GM23338 (cell line): Measurements from ENCODE around the gene THOP1. TPM values are rescaled to one million over a fixed set of nuclear protein-coding genes. Genes with fewer than 3 reads are reported as not detected.

Experiments
- ATAC-seq: fragments of 200-7000 bp; cut with Tn5 transposase; 3 replicates; pipeline ENCODE4 v1.9.1; 2020
- DNase-seq: peaks from one replicate; pipeline ENCODE4 v3.0.0-alpha.2; 2015; ENCODE audit warnings: low spot score
- H2AFZ ChIP-seq: fragments of 200-600 bp; sonication (generic); 2 replicates; pipeline ENCODE4 v1.8.0; 2016; ENCODE audit warnings: antibody characterized with exemption, mild to moderate bottlenecking, moderate library complexity
- H3F3A ChIP-seq: fragments of 200-600 bp; sonication (generic); replicated peaks from 2 replicates; pipeline ENCODE4 v1.8.0; 2017; ENCODE audit warnings: antibody characterized with exemption, mixed run types, low read depth
- H3K27ac ChIP-seq: fragments of 200-600 bp; sonication (generic); 2 replicates; pipeline ENCODE4 v1.6.1; 2016; ENCODE audit warnings: low read depth
- H3K27me3 ChIP-seq: fragments of 200-600 bp; sonication (generic); 2 replicates; pipeline ENCODE4 v1.8.0; 2016; ENCODE audit warnings: mild to moderate bottlenecking, mixed run types, moderate library complexity; ENCODE audit not compliant: insufficient read depth
- H3K36me3 ChIP-seq: fragments of 200-600 bp; sonication (generic); 2 replicates; pipeline ENCODE4 v1.8.0; 2016; ENCODE audit warnings: mild to moderate bottlenecking; ENCODE audit not compliant: insufficient read depth
- H3K4me1 ChIP-seq: fragments of 200-600 bp; sonication (generic); 2 replicates; pipeline ENCODE4 v1.8.0; 2016; ENCODE audit warnings: mild to moderate bottlenecking, moderate library complexity; ENCODE audit not compliant: insufficient read depth
- H3K4me2 ChIP-seq: fragments of 200-600 bp; sonication (generic); 2 replicates; pipeline ENCODE4 v1.7.1; 2017; ENCODE audit warnings: mixed run types
- H3K4me3 ChIP-seq: fragments of 200-600 bp; sonication (generic); 2 replicates; pipeline ENCODE4 v1.6.1; 2016; ENCODE audit warnings: mixed run types
- H3K79me2 ChIP-seq: fragments of 200-600 bp; sonication (generic); replicated peaks from 2 replicates; pipeline ENCODE4 v1.8.0; 2017; ENCODE audit warnings: mild to moderate bottlenecking; ENCODE audit not compliant: insufficient read depth
- H3K9me2 ChIP-seq: fragments of 200-600 bp; sonication (generic); 2 replicates; pipeline ENCODE4 v1.8.0; 2017; ENCODE audit not compliant: insufficient read depth
- H4K20me1 ChIP-seq: fragments of 200-600 bp; sonication (generic); replicated peaks from 2 replicates; pipeline ENCODE4 v1.8.0; 2017; ENCODE audit warnings: mild to moderate bottlenecking; ENCODE audit not compliant: insufficient read depth
- H3K27ac Mint-ChIP-seq: 2 replicates; pipeline ENCODE4 v1.8.0; 2020; ENCODE audit warnings: inconsistent platforms, mild to moderate bottlenecking, moderate library complexity, mixed read lengths
- H3K27me3 Mint-ChIP-seq: 3 replicates; pipeline ENCODE4 v1.8.0; 2022; ENCODE audit warnings: low read depth, mild to moderate bottlenecking, moderate library complexity, mixed read lengths, inconsistent platforms; ENCODE audit not compliant: insufficient read depth, poor library complexity
- H3K36me3 Mint-ChIP-seq: 3 replicates; pipeline ENCODE4 v1.8.0; 2021; ENCODE audit warnings: low read depth, mild to moderate bottlenecking, inconsistent platforms, moderate library complexity, mixed read lengths
- H3K4me1 Mint-ChIP-seq: 3 replicates; pipeline ENCODE4 v1.8.0; 2020; ENCODE audit warnings: mild to moderate bottlenecking, inconsistent platforms, mixed read lengths
- H3K4me3 Mint-ChIP-seq: 3 replicates; pipeline ENCODE4 v1.8.0; 2021; ENCODE audit warnings: moderate library complexity, mild to moderate bottlenecking, inconsistent platforms, mixed read lengths
- H3K9me3 Mint-ChIP-seq: 3 replicates; pipeline ENCODE4 v1.8.0; 2020; ENCODE audit warnings: moderate library complexity, mild to moderate bottlenecking, inconsistent platforms, mixed read lengths
- EZH2phosphoT487 ChIP-seq: fragments of 200-600 bp; sonication (generic); IDR thresholded peaks from one replicate; pipeline ENCODE4 v1.8.1; 2018; ENCODE audit warnings: antibody characterized with exemption; ENCODE audit not compliant: unreplicated experiment
- NANOG ChIP-seq: IDR thresholded peaks from 2 replicates; pipeline ENCODE4 v1.6.1; 2016; ENCODE audit warnings: antibody characterized with exemption, borderline replicate concordance
- STAT1 ChIP-seq: IDR thresholded peaks from one replicate; pipeline ENCODE4 v1.6.1; 2016; ENCODE audit warnings: antibody characterized with exemption; ENCODE audit not compliant: unreplicated experiment
- ZNF331 ChIP-seq: fragments of 250-450 bp; sonication (Bioruptor Pico); IDR thresholded peaks from 2 replicates; pipeline ENCODE4 v1.5.0; 2020; ENCODE audit warnings: low read depth, mild to moderate bottlenecking, moderate library complexity
- polyA plus RNA-seq: library from polyadenylated mRNA; unstranded; fragments of >200 nt; fragmentation: Nextera tagmentation; extraction: Ambion mirVana; gene quantifications from 2 replicates; pipeline ENCODE4 v1.2.1, GENCODE V29; 2016
- total RNA-seq: library from RNA; depleted of rRNA; stranded (reverse); fragments of >200 nt; shearing (Covaris generic); gene quantifications from 2 replicates; pipeline ENCODE4 v1.2.3, GENCODE V29; 2014
- TF ChIP-seq, protein P1 (sequence below): fragments of 250-450 bp; sonication (Bioruptor Pico); IDR thresholded peaks from 2 replicates; pipeline ENCODE4 v1.5.0; 2020; ENCODE audit warnings: mild to moderate bottlenecking, moderate library complexity
- TF ChIP-seq, protein P2 (sequence below): IDR thresholded peaks from 2 replicates; pipeline ENCODE4 v1.6.1; 2016; ENCODE audit warnings: antibody characterized with exemption

The THOP1 gene
- total and polyA plus RNA-seq, 2 experiments from 2014 or later = 110 to 229 TPM

DNA sequence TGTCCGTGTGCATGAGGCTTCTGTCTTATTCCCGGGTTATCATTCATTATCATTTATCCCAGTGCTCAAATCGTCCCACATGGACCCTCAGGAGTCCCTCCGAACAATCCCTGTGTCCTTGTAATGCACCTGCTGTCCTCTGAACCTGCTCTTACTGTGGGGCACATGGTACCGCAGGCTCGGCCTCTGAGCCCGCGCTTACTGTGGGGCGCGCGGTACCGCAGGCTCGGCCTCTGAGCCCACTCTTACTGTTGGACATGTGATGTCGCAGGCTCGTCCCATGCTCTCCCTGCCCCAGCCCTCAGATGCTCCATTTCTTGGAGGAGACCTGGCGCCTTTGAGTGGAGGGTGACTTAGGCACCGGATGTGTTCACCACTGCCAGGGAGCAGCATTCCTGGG lies 17.5 kb downstream of the THOP1 start:
- peaks cover 7% of the 10 kb centered on the region for H3K27me3 Mint-ChIP-seq
- no peaks in the 10 kb centered on the region; the same call in 1 of the 2 replicates for H4K20me1 ChIP-seq
- H3K4me3 Mint-ChIP-seq = no peak overlapping the region
- H3K4me1 Mint-ChIP-seq = no peaks in the 10 kb centered on the region
- peaks cover 3% of the 10 kb centered on the region for H3K79me2 ChIP-seq
- no peaks in the 10 kb centered on the region; the same call in 1 of the 2 replicates for H3K36me3 ChIP-seq
- TF ChIP-seq NANOG (no peak), EZH2phosphoT487 (no peak), STAT1 (no peak), ZNF331 (CRISPR knock-in tag) (no peak)
- TF ChIP-seq, protein P1, sequence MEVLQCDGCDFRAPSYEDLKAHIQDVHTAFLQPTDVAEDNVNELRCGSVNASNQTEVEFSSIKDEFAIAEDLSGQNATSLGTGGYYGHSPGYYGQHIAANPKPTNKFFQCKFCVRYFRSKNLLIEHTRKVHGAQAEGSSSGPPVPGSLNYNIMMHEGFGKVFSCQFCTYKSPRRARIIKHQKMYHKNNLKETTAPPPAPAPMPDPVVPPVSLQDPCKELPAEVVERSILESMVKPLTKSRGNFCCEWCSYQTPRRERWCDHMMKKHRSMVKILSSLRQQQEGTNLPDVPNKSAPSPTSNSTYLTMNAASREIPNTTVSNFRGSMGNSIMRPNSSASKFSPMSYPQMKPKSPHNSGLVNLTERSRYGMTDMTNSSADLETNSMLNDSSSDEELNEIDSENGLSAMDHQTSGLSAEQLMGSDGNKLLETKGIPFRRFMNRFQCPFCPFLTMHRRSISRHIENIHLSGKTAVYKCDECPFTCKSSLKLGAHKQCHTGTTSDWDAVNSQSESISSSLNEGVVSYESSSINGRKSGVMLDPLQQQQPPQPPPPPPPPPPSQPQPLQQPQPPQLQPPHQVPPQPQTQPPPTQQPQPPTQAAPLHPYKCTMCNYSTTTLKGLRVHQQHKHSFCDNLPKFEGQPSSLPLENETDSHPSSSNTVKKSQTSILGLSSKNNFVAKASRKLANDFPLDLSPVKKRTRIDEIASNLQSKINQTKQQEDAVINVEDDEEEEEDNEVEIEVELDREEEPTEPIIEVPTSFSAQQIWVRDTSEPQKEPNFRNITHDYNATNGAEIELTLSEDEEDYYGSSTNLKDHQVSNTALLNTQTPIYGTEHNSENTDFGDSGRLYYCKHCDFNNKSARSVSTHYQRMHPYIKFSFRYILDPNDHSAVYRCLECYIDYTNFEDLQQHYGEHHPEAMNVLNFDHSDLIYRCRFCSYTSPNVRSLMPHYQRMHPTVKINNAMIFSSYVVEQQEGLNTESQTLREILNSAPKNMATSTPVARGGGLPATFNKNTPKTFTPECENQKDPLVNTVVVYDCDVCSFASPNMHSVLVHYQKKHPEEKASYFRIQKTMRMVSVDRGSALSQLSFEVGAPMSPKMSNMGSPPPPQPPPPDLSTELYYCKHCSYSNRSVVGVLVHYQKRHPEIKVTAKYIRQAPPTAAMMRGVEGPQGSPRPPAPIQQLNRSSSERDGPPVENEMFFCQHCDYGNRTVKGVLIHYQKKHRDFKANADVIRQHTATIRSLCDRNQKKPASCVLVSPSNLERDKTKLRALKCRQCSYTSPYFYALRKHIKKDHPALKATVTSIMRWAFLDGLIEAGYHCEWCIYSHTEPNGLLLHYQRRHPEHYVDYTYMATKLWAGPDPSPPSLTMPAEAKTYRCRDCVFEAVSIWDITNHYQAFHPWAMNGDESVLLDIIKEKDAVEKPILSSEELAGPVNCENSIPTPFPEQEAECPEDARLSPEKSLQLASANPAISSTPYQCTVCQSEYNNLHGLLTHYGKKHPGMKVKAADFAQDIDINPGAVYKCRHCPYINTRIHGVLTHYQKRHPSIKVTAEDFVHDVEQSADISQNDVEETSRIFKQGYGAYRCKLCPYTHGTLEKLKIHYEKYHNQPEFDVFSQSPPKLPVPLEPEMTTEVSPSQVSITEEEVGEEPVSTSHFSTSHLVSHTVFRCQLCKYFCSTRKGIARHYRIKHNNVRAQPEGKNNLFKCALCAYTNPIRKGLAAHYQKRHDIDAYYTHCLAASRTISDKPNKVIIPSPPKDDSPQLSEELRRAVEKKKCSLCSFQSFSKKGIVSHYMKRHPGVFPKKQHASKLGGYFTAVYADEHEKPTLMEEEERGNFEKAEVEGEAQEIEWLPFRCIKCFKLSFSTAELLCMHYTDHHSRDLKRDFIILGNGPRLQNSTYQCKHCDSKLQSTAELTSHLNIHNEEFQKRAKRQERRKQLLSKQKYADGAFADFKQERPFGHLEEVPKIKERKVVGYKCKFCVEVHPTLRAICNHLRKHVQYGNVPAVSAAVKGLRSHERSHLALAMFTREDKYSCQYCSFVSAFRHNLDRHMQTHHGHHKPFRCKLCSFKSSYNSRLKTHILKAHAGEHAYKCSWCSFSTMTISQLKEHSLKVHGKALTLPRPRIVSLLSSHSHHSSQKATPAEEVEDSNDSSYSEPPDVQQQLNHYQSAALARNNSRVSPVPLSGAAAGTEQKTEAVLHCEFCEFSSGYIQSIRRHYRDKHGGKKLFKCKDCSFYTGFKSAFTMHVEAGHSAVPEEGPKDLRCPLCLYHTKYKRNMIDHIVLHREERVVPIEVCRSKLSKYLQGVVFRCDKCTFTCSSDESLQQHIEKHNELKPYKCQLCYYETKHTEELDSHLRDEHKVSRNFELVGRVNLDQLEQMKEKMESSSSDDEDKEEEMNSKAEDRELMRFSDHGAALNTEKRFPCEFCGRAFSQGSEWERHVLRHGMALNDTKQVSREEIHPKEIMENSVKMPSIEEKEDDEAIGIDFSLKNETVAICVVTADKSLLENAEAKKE (CRISPR knock-in tag) = no peak
- TF ChIP-seq, protein P2, sequence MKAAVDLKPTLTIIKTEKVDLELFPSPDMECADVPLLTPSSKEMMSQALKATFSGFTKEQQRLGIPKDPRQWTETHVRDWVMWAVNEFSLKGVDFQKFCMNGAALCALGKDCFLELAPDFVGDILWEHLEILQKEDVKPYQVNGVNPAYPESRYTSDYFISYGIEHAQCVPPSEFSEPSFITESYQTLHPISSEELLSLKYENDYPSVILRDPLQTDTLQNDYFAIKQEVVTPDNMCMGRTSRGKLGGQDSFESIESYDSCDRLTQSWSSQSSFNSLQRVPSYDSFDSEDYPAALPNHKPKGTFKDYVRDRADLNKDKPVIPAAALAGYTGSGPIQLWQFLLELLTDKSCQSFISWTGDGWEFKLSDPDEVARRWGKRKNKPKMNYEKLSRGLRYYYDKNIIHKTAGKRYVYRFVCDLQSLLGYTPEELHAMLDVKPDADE = no peak
- no peak overlapping the region for H2AFZ ChIP-seq
- no peaks in the 10 kb centered on the region for H3K9me2 ChIP-seq
- no peak overlapping the region for H3K27ac ChIP-seq
- DNase-seq (no peak), ATAC-seq (no peak)
- H3K4me2 ChIP-seq = no peak overlapping the region
- no peaks in the 10 kb centered on the region for H3K27me3 ChIP-seq
- no peaks in the 10 kb centered on the region for H3K4me1 ChIP-seq
- no peaks in the 10 kb centered on the region for H3K9me3 Mint-ChIP-seq
- H3K27ac Mint-ChIP-seq = no peak overlapping the region
- no peaks in the 10 kb centered on the region for H3F3A ChIP-seq
- H3K36me3 Mint-ChIP-seq = peaks cover 54% of the 10 kb centered on the region
- no peak overlapping the region for H3K4me3 ChIP-seq
